Brain microvascular endothelial cell (primary cell): Measurements from ENCODE around the gene MCM5.

ENCODE experiments used
- DNase-seq: peaks from one replicate; pipeline ENCODE4 v3.0.0-alpha.2; 2020
- H3K27ac ChIP-seq: fragments of 250-450 bp; sonication (Bioruptor Pico); 2 replicates; pipeline ENCODE4 v1.5.1; 2020; ENCODE audit warnings: mild to moderate bottlenecking, moderate library complexity
- H3K27me3 ChIP-seq: fragments of 250-450 bp; sonication (Bioruptor Pico); replicated peaks from 2 replicates; pipeline ENCODE4 v1.5.1; 2020; ENCODE audit warnings: mild to moderate bottlenecking
- H3K36me3 ChIP-seq: fragments of 250-450 bp; sonication (Bioruptor Pico); replicated peaks from 2 replicates; pipeline ENCODE4 v1.5.1; 2020; ENCODE audit warnings: mild to moderate bottlenecking
- H3K4me3 ChIP-seq: 2 replicates; pipeline ENCODE4 v1.5.1; 2011; ENCODE audit warnings: low read depth, mild to moderate bottlenecking, control low read depth, low read length, moderate library complexity
- CTCF ChIP-seq: IDR thresholded peaks from 2 replicates; pipeline ENCODE4 v1.5.1; 2011; ENCODE audit warnings: low read depth, mild to moderate bottlenecking, moderate library complexity, low read length, control low read depth, inconsistent platforms; ENCODE audit errors: missing control alignments
- in situ Hi-C: cut with HindIII; loops from 2 replicates; pipeline ENCODE4 v1.10.0; 2017; ENCODE audit warnings: low sequenced_read_pairs, low pct_ligation_motif_present

MCM5 gene

DNA sequence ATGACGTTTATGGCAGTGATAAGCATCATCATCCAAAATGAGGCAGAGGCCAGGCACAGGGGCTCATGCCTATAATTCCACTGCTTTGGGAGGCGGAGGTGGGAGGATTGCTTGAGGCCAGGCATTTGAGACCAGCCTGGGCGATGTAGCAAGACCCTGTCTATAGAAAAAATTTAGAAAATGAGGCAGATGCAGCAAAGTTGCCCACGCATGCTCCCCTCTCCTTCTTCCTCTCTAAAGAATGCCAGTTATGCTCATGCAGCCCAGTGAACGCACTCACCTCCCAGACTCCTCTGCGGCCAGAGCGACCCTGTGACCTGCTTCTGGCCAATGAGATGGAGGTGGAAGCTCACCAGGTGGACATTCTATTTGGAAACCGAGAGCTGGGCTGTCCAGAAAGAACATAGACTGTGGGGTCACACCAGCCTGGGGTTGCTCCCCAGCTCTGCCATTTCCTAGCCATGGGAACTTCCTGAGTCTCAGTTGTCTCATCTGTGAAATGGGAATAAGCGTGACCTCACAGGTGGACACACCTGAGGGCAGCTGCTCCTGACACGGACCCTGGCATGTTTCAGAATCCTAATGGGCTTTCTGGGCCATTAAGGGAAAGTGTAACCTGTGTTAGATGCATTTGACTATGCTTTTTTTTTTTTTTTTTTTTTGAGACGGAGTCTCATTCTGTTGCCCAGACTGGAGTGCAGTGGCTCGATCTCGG is 44.9 kb downstream of the MCM5 start:
- TF ChIP-seq CTCF, result no peak
- Histone ChIP-seq H3K4me3 (no peak overlapping the region), H3K27me3 (no peaks in the 10 kb centered on the region), H3K27ac (no peak overlapping the region), H3K36me3 (no peaks in the 10 kb centered on the region)
- in situ Hi-C loops, result loop anchor here (25.0 kb wide), 1 partner anchor 142 kb away; no protein-coding TSS in a partner anchor
- DNase-seq, result no peak

GRCh38 chr22:35445933-35446332 is 46.0 kb downstream of the MCM5 start:
- peak overlapping the region; percentile 21 for H3K27ac ChIP-seq
- no peak overlapping the region for H3K4me3 ChIP-seq
- no peaks in the 10 kb centered on the region for H3K36me3 ChIP-seq
- no peak for DNase-seq
- no peak for TF ChIP-seq CTCF
- no peaks in the 10 kb centered on the region for H3K27me3 ChIP-seq
- in situ Hi-C loops, result loop anchor here (25.0 kb wide), 1 partner anchor 141 kb away; no protein-coding TSS in a partner anchor

DNA sequence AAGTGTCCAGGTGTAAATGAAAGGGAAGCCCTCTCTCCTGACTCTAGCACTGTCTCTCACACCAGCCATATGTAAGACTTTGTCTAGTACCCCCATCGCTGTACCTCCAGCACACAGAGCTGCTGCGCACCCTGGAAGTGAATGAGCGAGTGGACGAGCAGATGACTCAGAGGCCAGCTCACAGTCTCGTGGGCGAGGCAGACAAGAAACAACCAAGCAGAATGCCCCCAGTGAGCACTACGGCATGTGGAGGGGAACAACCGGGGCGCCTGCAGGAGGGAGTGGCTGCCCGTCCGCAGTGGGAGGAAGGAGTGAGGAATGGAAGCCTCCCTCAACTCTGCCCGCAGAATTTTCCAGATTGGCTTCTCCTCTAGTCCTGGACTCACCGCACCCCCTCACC is 46.4 kb downstream of the MCM5 start:
- DNase-seq, result peak; percentile 92
- in situ Hi-C loops, result loop anchor here (25.0 kb wide), 1 partner anchor 141 kb away; no protein-coding TSS in a partner anchor
- H3K27me3 ChIP-seq, result no peaks in the 10 kb centered on the region
- peak overlapping the region; percentile 21 for H3K27ac ChIP-seq
- no peak overlapping the region for H3K4me3 ChIP-seq
- no peak for TF ChIP-seq CTCF
- no peaks in the 10 kb centered on the region for H3K36me3 ChIP-seq

GRCh38 chr22:35448523-35448922 is 48.6 kb downstream of the MCM5 start:
- in situ Hi-C loops, result loop anchor here (25.0 kb wide), 1 partner anchor 139 kb away; no protein-coding TSS in a partner anchor
- Histone ChIP-seq H3K36me3 (no peaks in the 10 kb centered on the region), H3K4me3 (no peak overlapping the region), H3K27ac (no peak overlapping the region), H3K27me3 (peaks cover 2% of the 10 kb centered on the region)
- no peak for DNase-seq
- no peak for TF ChIP-seq CTCF

DNA sequence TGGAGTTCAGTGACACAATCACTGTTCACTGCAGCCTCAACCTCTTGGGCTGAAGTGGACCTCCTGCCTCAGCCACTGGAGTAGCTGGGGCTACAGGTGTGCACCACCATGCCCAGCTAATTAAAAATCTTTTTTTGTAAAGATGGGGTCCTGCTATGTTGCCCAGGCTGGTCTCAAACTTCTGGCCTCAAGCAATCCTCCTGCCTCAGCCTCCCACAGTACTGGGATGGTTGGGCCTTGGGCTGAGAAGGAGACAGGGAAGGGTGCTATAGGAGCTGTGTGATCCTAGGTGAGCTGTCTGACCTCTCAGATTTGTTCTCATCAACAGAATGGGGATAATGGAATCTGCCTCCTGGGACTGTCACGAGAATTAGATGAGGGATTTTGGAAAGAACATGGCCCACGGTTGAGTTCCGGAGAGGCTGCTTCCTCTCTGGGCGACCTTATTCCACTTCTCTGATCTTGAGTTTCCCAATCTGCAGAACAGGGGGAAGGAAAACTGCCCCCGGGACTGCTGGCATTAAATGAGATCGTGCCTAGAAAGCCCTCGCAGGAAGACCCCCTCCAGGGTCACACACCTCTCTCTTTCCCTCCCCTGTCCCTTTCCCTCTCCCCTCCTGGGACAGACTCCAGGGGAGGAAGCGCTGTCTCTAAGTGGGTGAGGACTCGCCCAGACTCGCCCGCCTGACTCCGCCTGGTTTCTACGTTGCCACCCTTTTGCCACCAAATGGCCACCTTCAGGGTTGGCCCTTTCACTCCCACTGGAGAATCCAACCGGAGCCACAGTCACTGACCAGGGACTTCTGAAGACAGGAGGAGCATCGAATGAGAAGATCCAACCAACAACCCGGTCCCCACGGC is 50.1 kb downstream of the MCM5 start:
- DNase-seq, result no peak
- no peak for TF ChIP-seq CTCF
- Histone ChIP-seq H3K27me3 (peaks cover 2% of the 10 kb centered on the region), H3K36me3 (no peaks in the 10 kb centered on the region), H3K27ac (no peak overlapping the region), H3K4me3 (no peak overlapping the region)
- in situ Hi-C loops, result loop anchor here (25.0 kb wide), 1 partner anchor 137 kb away; no protein-coding TSS in a partner anchor
